ENCODE measurements around the gene PAK5.

Gene PAK5

GRCh38 chr20:9807136-9807535, 31.7 kb downstream of the PAK5 start:
- H3K4me3 ChIP-seq (ENCODE audit: control insufficient read depth, low read depth, low read length), result no peak overlapping the region
- TF ChIP-seq CTCF (conservative IDR thresholded peaks at IDR 0.05; ENCODE audit: control insufficient read depth, insufficient read depth, low read depth, low read length), result no peak
- no peak for DNase-seq (ENCODE audit: low read depth)

- TF ChIP-seq CTCF (conservative IDR thresholded peaks at IDR 0.05; ENCODE audit: control insufficient read depth, insufficient read depth, low read depth, low read length), result no peak
- H3K4me3 ChIP-seq (ENCODE audit: control insufficient read depth, low read depth, low read length), result no peak overlapping the region
- DNase-seq (ENCODE audit: low read depth), result no peak
These were observed 38.5 kb downstream of the PAK5 start for GRCh38 chr20:9800421-9800820.

GRCh38 chr20:9794831-9795230, 44.0 kb downstream of the PAK5 start:
- TF ChIP-seq CTCF (conservative IDR thresholded peaks at IDR 0.05; ENCODE audit: control insufficient read depth, insufficient read depth, low read depth, low read length), result no peak
- no peak overlapping the region for H3K4me3 ChIP-seq (ENCODE audit: control insufficient read depth, low read depth, low read length)
- no peak for DNase-seq (ENCODE audit: low read depth)

- no peak for DNase-seq (ENCODE audit: low read depth)
- TF ChIP-seq CTCF (conservative IDR thresholded peaks at IDR 0.05; ENCODE audit: control insufficient read depth, insufficient read depth, low read depth, low read length), result no peak
These were observed 46.2 kb downstream of the PAK5 start for GRCh38 chr20:9792674-9793073.

GRCh38 chr20:9789131-9789530, 49.7 kb downstream of the PAK5 start:
- H3K4me3 ChIP-seq (ENCODE audit: control insufficient read depth, low read depth, low read length), result no peak overlapping the region
- no peak for TF ChIP-seq CTCF (conservative IDR thresholded peaks at IDR 0.05; ENCODE audit: control insufficient read depth, insufficient read depth, low read depth, low read length)
- DNase-seq (ENCODE audit: low read depth), result no peak

More at GRCh38 chr20:9792674-9793073, 46.2 kb downstream of the PAK5 start:
- no peak overlapping the region for H3K4me3 ChIP-seq (ENCODE audit: control insufficient read depth, low read depth, low read length)

GRCh38 chr20:9775176-9775575, 63.7 kb downstream of the PAK5 start:
- H3K4me3 ChIP-seq (ENCODE audit: control insufficient read depth, low read depth, low read length), result no peak overlapping the region
- no peak for TF ChIP-seq CTCF (conservative IDR thresholded peaks at IDR 0.05; ENCODE audit: control insufficient read depth, insufficient read depth, low read depth, low read length)
- DNase-seq (ENCODE audit: low read depth), result no peak

GRCh38 chr20:9769954-9770353, 68.9 kb downstream of the PAK5 start:
- TF ChIP-seq CTCF (conservative IDR thresholded peaks at IDR 0.05; ENCODE audit: control insufficient read depth, insufficient read depth, low read depth, low read length), result no peak
- DNase-seq (ENCODE audit: low read depth), result no peak
- H3K4me3 ChIP-seq (ENCODE audit: control insufficient read depth, low read depth, low read length), result no peak overlapping the region

All from fibroblast of mammary gland (primary cell).